NCI-H2227 (cell line): ENCODE measurements around the gene SPRED2.

Experiments
- DNase-seq: peaks from one replicate; lab custom pipeline; 2025; ENCODE audit not compliant: unreplicated experiment; lab: John Stamatoyannopoulos, UW

Gene SPRED2

GRCh38 chr2:65416321-65416720 is 16.1 kb downstream of the SPRED2 start:
- no peak for DNase-seq

DNA sequence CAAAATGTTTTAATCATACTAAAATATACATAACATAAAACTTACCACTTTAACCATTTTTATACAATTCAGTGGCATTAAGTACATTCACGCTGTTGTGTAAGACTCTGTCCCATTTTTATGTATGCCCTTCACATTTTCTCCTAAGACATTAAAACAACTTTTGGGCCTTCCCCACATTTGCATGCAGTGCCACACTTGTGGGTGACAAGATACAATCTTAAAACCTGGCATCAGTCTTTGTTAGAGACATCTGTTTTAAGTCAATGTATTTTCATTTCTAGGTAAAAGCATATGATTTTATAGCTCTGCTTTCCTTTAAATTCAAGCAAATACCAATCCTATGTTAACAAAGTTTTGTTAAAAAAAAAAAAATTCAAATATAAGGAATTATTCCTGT is 17.3 kb downstream of the SPRED2 start:
- DNase-seq: no peak

GRCh38 chr2:65413610-65414009 is 18.8 kb downstream of the SPRED2 start:
- no peak for DNase-seq

GRCh38 chr2:65413106-65413505 is 19.3 kb downstream of the SPRED2 start:
- no peak for DNase-seq

- DNase-seq: no peak
Measured at GRCh38 chr2:65411056-65411795, 21.2 kb downstream of the SPRED2 start.

GRCh38 chr2:65409045-65409444 is 23.4 kb downstream of the SPRED2 start:
- no peak for DNase-seq

- DNase-seq: no peak
Measured at GRCh38 chr2:65407240-65407639, 25.2 kb downstream of the SPRED2 start.

- DNase-seq: no peak
Measured at GRCh38 chr2:65404988-65405697, 27.3 kb downstream of the SPRED2 start.

GRCh38 chr2:65403529-65403915 is 28.9 kb downstream of the SPRED2 start:
- no peak for DNase-seq

- DNase-seq: no peak
Measured at GRCh38 chr2:65402780-65403528, 29.4 kb downstream of the SPRED2 start.

DNA sequence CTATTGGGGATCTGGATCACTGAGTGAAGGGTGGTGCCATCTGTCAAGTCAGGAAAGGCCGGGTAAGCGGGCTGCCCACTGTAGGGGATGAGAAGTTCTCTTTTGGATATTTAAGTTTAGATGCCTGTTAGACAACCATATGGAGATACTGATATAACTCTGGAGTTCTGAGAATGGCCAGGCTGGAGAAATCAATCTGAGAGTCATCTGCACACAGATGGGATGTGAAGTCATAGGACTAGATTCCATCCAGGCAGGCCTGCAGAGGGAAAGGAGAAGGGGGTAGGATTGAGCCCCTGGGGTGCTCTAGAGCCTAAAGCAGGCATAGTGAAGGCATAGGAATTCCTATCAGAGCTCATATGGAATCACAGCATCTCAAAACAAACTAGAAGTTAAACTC is 30.1 kb downstream of the SPRED2 start:
- DNase-seq: no peak

DNA sequence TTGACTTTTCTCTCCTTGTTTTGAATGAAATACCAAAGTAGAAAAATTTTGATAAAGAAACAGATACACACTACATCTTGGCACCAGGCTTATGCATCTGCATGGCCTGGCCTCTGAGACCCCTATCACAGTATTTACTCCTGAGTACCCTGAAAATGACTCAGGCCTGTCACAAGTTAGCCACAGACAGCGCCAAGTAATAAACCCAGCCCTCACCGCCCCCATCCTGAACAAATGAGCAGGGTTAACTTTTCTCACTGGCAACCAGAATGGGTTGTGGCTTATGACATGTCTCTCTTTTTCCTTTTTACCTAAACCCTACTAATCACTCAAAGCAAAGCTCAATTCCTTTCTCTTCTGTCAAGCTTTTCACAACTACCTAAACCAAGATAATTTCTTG is 35.3 kb downstream of the SPRED2 start:
- DNase-seq: no peak

DNA sequence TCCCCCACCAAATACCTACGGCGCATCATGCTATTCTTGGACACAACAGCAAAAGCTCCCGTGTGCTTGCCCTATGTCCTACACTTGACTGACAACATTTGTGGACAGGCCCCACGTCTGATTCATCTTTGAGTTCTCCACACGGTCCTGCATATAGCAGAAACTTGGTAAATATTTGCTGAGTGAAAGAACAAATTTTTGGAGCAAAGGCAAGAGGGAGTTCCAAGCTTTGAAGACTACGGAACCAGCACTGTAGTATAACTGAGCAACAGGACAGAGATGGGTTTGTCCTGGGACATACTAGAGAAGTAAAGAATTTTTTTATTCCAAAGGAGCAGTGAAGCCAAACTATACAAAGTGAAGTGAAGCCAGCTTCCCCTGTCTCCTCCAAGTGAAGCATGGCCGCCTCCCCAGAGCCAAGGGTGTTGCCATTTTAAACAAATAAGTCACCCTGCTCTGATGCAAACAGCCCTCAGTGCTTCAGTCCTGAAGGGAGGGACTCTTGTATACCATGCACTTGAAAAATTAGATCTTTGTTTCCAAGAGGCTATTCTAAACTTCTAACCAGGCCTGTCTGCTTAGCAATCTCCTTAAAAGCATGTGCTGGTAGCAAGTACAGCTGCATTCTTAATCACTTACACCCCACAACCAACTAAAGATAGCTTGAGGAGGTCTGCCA is 35.9 kb downstream of the SPRED2 start:
- no peak for DNase-seq

- DNase-seq: no peak
Measured at GRCh38 chr2:65395621-65396347, 36.6 kb downstream of the SPRED2 start.

DNA sequence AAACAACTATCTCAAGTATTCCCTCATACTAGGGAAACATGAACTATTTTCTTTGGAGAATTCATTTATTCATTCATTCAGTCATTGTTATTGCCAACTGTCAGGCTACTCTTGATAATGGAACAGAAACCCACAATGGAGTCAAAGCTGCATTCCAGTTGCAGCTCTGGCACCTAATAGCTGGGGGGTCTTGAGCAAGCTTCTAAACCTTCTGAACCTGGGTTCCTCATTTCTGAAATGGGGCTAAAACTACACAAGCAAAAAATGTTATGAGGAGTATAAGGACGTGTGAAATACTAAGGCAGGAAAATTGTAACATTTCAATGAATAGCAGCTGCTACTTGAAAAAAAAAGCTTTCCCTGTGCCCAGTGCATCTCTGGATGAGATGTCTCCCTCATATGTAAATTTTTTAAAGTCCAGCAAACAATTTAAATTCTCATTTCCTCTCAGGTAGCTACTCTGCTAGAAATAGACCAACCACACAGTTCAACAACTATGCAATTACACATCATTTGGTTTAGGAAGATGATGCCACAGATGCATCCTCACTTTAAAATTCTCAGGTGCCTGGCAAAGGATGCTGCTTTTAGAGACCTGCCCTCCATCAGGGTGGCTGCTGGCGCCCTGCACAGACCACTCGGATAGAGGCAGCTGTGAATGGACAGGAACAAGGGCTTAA is 38.5 kb downstream of the SPRED2 start:
- DNase-seq: no peak

DNA sequence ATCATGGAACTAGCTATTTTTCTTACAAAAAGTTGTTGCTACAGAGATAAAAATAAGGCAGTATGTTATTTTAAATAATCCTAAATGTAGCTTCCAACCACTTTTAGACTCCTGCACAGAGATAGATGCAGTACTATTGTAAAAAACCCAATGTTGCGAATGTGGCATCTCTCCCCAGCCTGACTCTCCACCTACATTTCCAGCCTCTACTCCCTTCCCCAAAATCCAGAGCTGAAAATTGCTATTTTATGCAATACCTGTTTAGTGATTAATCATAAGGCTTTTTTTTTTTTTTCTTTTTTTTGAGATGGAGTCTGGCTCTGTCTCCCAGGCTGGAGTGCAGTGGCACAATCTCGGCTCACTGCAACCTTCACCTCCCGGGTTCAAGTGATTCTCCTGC is 39.4 kb downstream of the SPRED2 start:
- no peak for DNase-seq

DNA sequence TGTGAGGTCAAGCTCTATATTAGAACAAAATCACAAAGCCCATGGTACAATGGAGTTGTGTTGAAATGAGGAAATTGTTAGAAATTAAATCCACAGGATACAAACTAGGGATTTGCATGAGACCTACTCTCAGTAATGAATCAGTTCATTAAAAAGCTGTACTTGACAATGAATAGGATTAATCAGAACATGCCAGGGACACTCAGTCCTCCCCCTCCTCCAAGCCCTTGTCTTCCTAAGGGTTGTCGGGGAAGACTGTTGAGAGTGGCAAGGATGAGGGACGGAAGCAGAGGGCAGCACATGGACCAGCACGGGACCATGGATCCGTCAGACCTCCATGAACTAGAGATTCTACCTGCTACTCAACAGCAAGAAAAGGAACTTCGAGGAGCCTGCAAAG is 39.8 kb downstream of the SPRED2 start:
- no peak for DNase-seq

GRCh38 chr2:65390134-65390533 is 42.3 kb downstream of the SPRED2 start:
- DNase-seq: no peak

DNA sequence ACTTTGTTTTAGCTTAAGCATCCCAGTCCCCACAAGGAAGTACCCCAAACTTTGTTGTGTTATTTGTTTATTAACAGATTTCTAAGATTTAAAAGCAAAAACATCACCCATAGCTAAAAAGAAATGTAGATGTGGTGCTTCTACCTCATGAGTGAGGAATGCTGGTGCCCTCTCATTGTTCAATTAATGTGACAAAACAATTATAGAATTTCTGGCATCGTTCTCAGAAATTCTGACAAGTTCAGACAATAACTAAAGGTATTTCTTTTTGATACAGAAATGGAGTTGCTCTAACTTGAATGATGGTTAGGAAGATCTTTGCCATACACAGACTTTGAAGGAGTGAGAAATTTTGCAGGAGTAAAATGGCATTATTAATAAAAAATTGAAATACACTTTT is 42.9 kb downstream of the SPRED2 start:
- DNase-seq: no peak
